ENCODE measurements around the gene HGF. TPM values are rescaled to one million over a fixed set of nuclear protein-coding genes. Genes with fewer than 3 reads are reported as not detected.

HGF gene
- total and polyA plus RNA-seq, 2 of the 13 experiments (the other 11 are each of a cell fraction or from before 2014, with no cell fraction given): not detected

DNA sequence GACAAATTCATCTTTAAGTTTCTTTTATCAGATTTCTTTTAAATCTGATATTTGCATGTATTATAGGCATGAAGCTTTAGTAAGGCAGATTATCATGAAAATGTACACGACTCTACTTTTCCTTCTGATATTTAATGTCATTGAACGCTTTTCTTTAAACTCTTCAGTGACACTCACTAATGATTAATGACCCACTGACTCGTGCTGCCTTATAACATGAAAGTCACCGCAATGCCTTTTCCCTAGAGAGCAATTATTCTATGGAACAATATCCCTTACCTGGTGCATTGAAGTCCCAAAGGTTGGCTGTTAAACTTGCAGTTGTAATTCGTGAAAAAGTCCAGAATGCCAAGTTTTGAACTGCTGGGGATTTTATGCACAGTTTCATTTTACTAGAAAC, 33.4 kb upstream of the HGF start (continued):
- TF ChIP-seq, protein P1, sequence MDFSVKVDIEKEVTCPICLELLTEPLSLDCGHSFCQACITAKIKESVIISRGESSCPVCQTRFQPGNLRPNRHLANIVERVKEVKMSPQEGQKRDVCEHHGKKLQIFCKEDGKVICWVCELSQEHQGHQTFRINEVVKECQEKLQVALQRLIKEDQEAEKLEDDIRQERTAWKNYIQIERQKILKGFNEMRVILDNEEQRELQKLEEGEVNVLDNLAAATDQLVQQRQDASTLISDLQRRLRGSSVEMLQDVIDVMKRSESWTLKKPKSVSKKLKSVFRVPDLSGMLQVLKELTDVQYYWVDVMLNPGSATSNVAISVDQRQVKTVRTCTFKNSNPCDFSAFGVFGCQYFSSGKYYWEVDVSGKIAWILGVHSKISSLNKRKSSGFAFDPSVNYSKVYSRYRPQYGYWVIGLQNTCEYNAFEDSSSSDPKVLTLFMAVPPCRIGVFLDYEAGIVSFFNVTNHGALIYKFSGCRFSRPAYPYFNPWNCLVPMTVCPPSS (IDR thresholded peaks at IDR 0.05): no peak

GRCh38 chr7:81802251-81802650, 32.4 kb upstream of the HGF start:
- no peak overlapping the region for H3K4me2 ChIP-seq (ENCODE audit: low read depth, low read length)
- no peaks in the 10 kb centered on the region for H3K9me3 ChIP-seq (ENCODE audit: low read length)
- no peak overlapping the region for H3K4me3 ChIP-seq (replicated peaks in 1 of 3; ENCODE audit: insufficient read depth in 1 of 3, low read depth in 2 of 3, low read length in 3 of 3)
- H3K27ac ChIP-seq (ENCODE audit: extremely low read length, insufficient read depth, low read length): no peak overlapping the region
- ATAC-seq: no peak
- in situ Hi-C loops (cut with HindIII; ENCODE audit: extremely low pct_ligation_motif_present, low pct_unique_long_range_greater_than_20kb) (no loop called here), intact Hi-C loops (cut with micrococcal nuclease; ENCODE audit: unreplicated experiment) (no loop called here)
- 0% methylated on average over 1 of the region's 1 CpG for WGBS (ENCODE audit: low lambda C conversion rate)
- TF ChIP-seq SOX5 (CRISPR knock-in tag; IDR thresholded peaks at IDR 0.05; ENCODE audit: borderline replicate concordance): no peak
- no peak for TF ChIP-seq ZBTB42 (CRISPR knock-in tag; IDR thresholded peaks at IDR 0.05)
- no peak for TF ChIP-seq GTF3A (CRISPR knock-in tag; conservative IDR thresholded peaks at IDR 0.05)
- H4K20me1 ChIP-seq (ENCODE audit: insufficient read depth, low read length): no peaks in the 10 kb centered on the region
- no peak for DNase-seq (ENCODE audit: low spot score)
- no peak overlapping the region for H3K9ac ChIP-seq (ENCODE audit: insufficient read depth, low read depth, low read length)
- no peaks in the 10 kb centered on the region for H3K36me3 ChIP-seq (replicated peaks in 1 of 2; ENCODE audit: control insufficient read depth in 1 of 2, insufficient read depth in 2 of 2, low read length in 2 of 2)
- no peak overlapping the region for H2AFZ ChIP-seq (ENCODE audit: low read length)
- H3K4me1 ChIP-seq (ENCODE audit: insufficient read depth, low read length): no peaks in the 10 kb centered on the region
- no peak for FAIRE-seq
- H3K79me2 ChIP-seq (ENCODE audit: insufficient read depth, low read length): no peaks in the 10 kb centered on the region
- POLR2A ChIA-PET: no interaction called here
- CTCF ChIA-PET (ENCODE audit: low intra/inter-chr PET ratio, low total read pairs): no interaction called here
- H3K27me3 ChIP-seq (ENCODE audit: control insufficient read depth in 1 of 2, insufficient read depth in 2 of 2, low read length in 2 of 2): no peaks in the 10 kb centered on the region
- no TSS peak for BruUV-seq (replicated peaks)

DNA sequence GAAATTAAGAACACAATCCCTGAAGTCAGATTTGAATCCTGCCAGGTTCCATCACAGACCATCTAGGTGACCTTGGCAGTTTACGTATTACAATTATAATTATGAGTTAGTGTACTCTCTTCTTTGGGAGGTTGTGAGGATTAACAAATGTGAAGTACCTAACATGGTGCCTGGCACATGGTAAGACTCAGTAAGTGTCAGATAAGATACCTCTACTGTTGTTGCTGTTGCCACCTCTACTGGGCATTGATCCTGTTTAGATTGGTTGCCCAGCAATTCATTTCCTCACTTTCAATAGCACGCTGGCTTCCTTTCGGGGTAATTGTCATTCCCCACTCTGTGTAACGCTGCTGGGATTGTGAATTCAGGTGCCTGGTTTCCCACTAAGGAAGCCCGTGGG, 31.7 kb upstream of the HGF start:
- ATAC-seq (no peak), DNase-seq (ENCODE audit: low spot score) (no peak), FAIRE-seq (no peak)
- H3K9ac ChIP-seq (ENCODE audit: insufficient read depth, low read depth, low read length): no peak overlapping the region
- intact Hi-C loops (cut with micrococcal nuclease; ENCODE audit: unreplicated experiment) (no loop called here), in situ Hi-C loops (cut with HindIII; ENCODE audit: extremely low pct_ligation_motif_present, low pct_unique_long_range_greater_than_20kb) (no loop called here)
- BruUV-seq (replicated peaks): no TSS peak
- 14% methylated on average over 5 of the region's 5 CpGs for WGBS (ENCODE audit: low lambda C conversion rate)
- H3K36me3 ChIP-seq (replicated peaks in 1 of 2; ENCODE audit: control insufficient read depth in 1 of 2, insufficient read depth in 2 of 2, low read length in 2 of 2): no peaks in the 10 kb centered on the region
- no peaks in the 10 kb centered on the region for H3K27me3 ChIP-seq (ENCODE audit: control insufficient read depth in 1 of 2, insufficient read depth in 2 of 2, low read length in 2 of 2)
- H2AFZ ChIP-seq (ENCODE audit: low read length): no peak overlapping the region
- no peaks in the 10 kb centered on the region for H3K4me1 ChIP-seq (ENCODE audit: insufficient read depth, low read length)
- H3K4me3 ChIP-seq (replicated peaks in 1 of 3; ENCODE audit: insufficient read depth in 1 of 3, low read depth in 2 of 3, low read length in 3 of 3): no peak overlapping the region
- no peaks in the 10 kb centered on the region for H4K20me1 ChIP-seq (ENCODE audit: insufficient read depth, low read length)
- POLR2A ChIA-PET: no interaction called here
- no peaks in the 10 kb centered on the region for H3K9me3 ChIP-seq (ENCODE audit: low read length)
- no peaks in the 10 kb centered on the region for H3K79me2 ChIP-seq (ENCODE audit: insufficient read depth, low read length)
- H3K4me2 ChIP-seq (ENCODE audit: low read depth, low read length): no peak overlapping the region
- H3K27ac ChIP-seq (ENCODE audit: extremely low read length, insufficient read depth, low read length): no peak overlapping the region
- CTCF ChIA-PET (ENCODE audit: low intra/inter-chr PET ratio, low total read pairs): no interaction called here
- TF ChIP-seq TCF12 (IDR thresholded peaks at IDR 0.05): no peak
- no peak for TF ChIP-seq TCF12 (CRISPR knock-in tag; IDR thresholded peaks at IDR 0.05)
- TF ChIP-seq PTBP1 (IDR thresholded peaks at IDR 0.05; ENCODE audit: low read depth, low read length, poor library complexity, severe bottlenecking): no peak
- TF ChIP-seq, protein P2, sequence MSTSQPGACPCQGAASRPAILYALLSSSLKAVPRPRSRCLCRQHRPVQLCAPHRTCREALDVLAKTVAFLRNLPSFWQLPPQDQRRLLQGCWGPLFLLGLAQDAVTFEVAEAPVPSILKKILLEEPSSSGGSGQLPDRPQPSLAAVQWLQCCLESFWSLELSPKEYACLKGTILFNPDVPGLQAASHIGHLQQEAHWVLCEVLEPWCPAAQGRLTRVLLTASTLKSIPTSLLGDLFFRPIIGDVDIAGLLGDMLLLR (CRISPR knock-in tag; IDR thresholded peaks at IDR 0.05): no peak
- TF ChIP-seq ONECUT2 (CRISPR knock-in tag; IDR thresholded peaks at IDR 0.05): no peak
- no peak for TF ChIP-seq NCOA2 (CRISPR knock-in tag; IDR thresholded peaks at IDR 0.05)
- no peak for TF ChIP-seq ZSCAN30 (CRISPR knock-in tag; IDR thresholded peaks at IDR 0.05)
- no peak for TF ChIP-seq MTF1 (CRISPR knock-in tag; IDR thresholded peaks at IDR 0.05)
- TF ChIP-seq KDM1A (CRISPR knock-in tag; IDR thresholded peaks at IDR 0.05): no peak
- TF ChIP-seq NR3C1 (CRISPR knock-in tag; IDR thresholded peaks at IDR 0.05): no peak
- no peak for TF ChIP-seq LCORL (IDR thresholded peaks at IDR 0.05)
- TF ChIP-seq LCORL (CRISPR knock-in tag; IDR thresholded peaks at IDR 0.05): no peak
- TF ChIP-seq ZNF136 (CRISPR knock-in tag; IDR thresholded peaks at IDR 0.05; ENCODE audit: low read depth): no peak
- no peak for TF ChIP-seq ZNF468 (CRISPR knock-in tag; IDR thresholded peaks at IDR 0.05)

Measured in HepG2 (cell line).